SK-N-SH (cell line): Measurements from ENCODE around the gene DCBLD1. TPM values are rescaled to one million over a fixed set of nuclear protein-coding genes. Genes with fewer than 3 reads are reported as not detected.

ENCODE experiments used
- CTCF ChIA-PET: fragments of 300-600, 350-600 bp; formaldehyde crosslinking; extraction: SDS; loops from one replicate; lab custom pipeline; 2021; lab: Yijun Ruan, JAX
- POLR2A ChIA-PET: fragments of 350-600 bp; sonication (Branson Sonifier 250); formaldehyde crosslinking; extraction: SDS; loops from one replicate; lab custom pipeline; 2020; ENCODE audit warnings: antibody characterized with exemption, inconsistent platforms; lab: Yijun Ruan, JAX
- DNase-seq: peaks from one replicate; pipeline ENCODE4 v3.0.0; 2012
- H2AFZ ChIP-seq: fragments of 200-600 bp; sonication (generic); 2 replicates; pipeline ENCODE4 v1.8.1; 2016; ENCODE audit warnings: antibody characterized with exemption, mild to moderate bottlenecking, low read depth
- H3F3A ChIP-seq: fragments of 200-600 bp; sonication (generic); replicated peaks from 2 replicates; pipeline ENCODE3; 2016; ENCODE audit warnings: antibody characterized with exemption, mild to moderate bottlenecking; ENCODE audit not compliant: insufficient read depth
- H3K27ac ChIP-seq, 2 experiments: fragments of 200-500 bp in 1 of 2; fragments of 200-600 bp in 1 of 2; sonication (Bioruptor generic) in 1 of 2; sonication (generic), shearing (Covaris generic) in 1 of 2; 2 replicates each; pipeline versions ENCODE4 v1.5.1 to v1.6.1; 2014 to 2016; ENCODE audit warnings: low read depth in 2 of 2, inconsistent platforms in 1 of 2, low read length in 1 of 2, mild to moderate bottlenecking in 1 of 2, mixed read lengths in 1 of 2
- H3K27me3 ChIP-seq: fragments of 200-600 bp; sonication (generic), shearing (Covaris generic); 2 replicates; pipeline ENCODE4 v1.6.1; 2016; ENCODE audit warnings: mixed run types; ENCODE audit not compliant: insufficient read depth
- H3K36me3 ChIP-seq, 2 experiments: fragments of 200-500 bp in 1 of 2; fragments of 200-600 bp in 1 of 2; sonication (Bioruptor generic) in 1 of 2; sonication (generic) in 1 of 2; replicated peaks in 1 of 2; 2 replicates each; pipeline versions ENCODE3 to v1.5.1; 2014 to 2016; ENCODE audit warnings: low read length in 1 of 2, mild to moderate bottlenecking in 1 of 2; ENCODE audit not compliant: insufficient read depth in 2 of 2, control insufficient read depth in 1 of 2
- H3K4me1 ChIP-seq, 2 experiments: fragments of 200-500 bp in 1 of 2; fragments of 200-600 bp in 1 of 2; sonication (Bioruptor generic) in 1 of 2; sonication (generic), shearing (Covaris generic) in 1 of 2; 2 replicates each; pipeline versions ENCODE4 v1.5.1 to v1.6.1; 2014 to 2016; ENCODE audit warnings: low read depth in 1 of 2, low read length in 1 of 2, mixed run types in 1 of 2; ENCODE audit not compliant: insufficient read depth in 2 of 2, control insufficient read depth in 1 of 2
- H3K4me2 ChIP-seq: fragments of 200-600 bp; sonication (generic), shearing (Covaris generic); 2 replicates; pipeline ENCODE4 v1.6.1; 2017; ENCODE audit warnings: mixed run types
- H3K4me3 ChIP-seq, 2 experiments: fragments of 200-500 bp in 1 of 2; fragments of 200-600 bp in 1 of 2; sonication (Bioruptor generic) in 1 of 2; sonication (generic), shearing (Covaris generic) in 1 of 2; 2 replicates each; pipeline versions ENCODE4 v1.5.1 to v1.8.1; 2014 to 2016; ENCODE audit warnings: low read depth in 2 of 2, inconsistent platforms in 1 of 2, low read length in 1 of 2, mild to moderate bottlenecking in 1 of 2, mixed read lengths in 1 of 2, moderate library complexity in 1 of 2
- H3K79me2 ChIP-seq: fragments of 200-600 bp; sonication (generic); 2 replicates; pipeline ENCODE4 v1.8.1; 2017; ENCODE audit warnings: mild to moderate bottlenecking; ENCODE audit not compliant: insufficient read depth
- H3K9ac ChIP-seq: fragments of 200-600 bp; sonication (generic); 2 replicates; pipeline ENCODE4 v1.6.1; 2017; ENCODE audit warnings: mixed run types
- H3K9me2 ChIP-seq: fragments of 200-600 bp; sonication (generic); 2 replicates; pipeline ENCODE4 v1.6.1; 2017; ENCODE audit warnings: mixed run types
- H3K9me3 ChIP-seq: fragments of 200-600 bp; sonication (generic); 2 replicates; pipeline ENCODE4 v1.6.1; 2017; ENCODE audit warnings: mixed run types, mild to moderate bottlenecking, moderate library complexity
- H4K20me1 ChIP-seq: fragments of 200-600 bp; sonication (generic); 2 replicates; pipeline ENCODE4 v1.6.1; 2017; ENCODE audit warnings: mild to moderate bottlenecking, mixed run types; ENCODE audit not compliant: insufficient read depth
- GATA2 ChIP-seq: sonication (generic); formaldehyde crosslinking; IDR thresholded peaks from 2 replicates; pipeline ENCODE4 v1.5.0; 2020; ENCODE audit warnings: mild to moderate bottlenecking, missing genetic modification reagents
- MAX ChIP-seq: IDR thresholded peaks from 2 replicates; pipeline ENCODE4 v1.4.0; 2012; ENCODE audit warnings: low read depth
- NRF1 ChIP-seq: IDR thresholded peaks from 2 replicates; pipeline ENCODE4 v1.6.1; 2012; ENCODE audit warnings: low read depth, mild to moderate bottlenecking, low read length
- RAD21 ChIP-seq: IDR thresholded peaks from 2 replicates; pipeline ENCODE4 v1.6.1; 2012; ENCODE audit warnings: mild to moderate bottlenecking, low read length
- REST ChIP-seq: IDR thresholded peaks from 2 replicates; pipeline ENCODE4 v1.6.1; 2012; ENCODE audit warnings: mild to moderate bottlenecking, low read depth, low read length, moderate library complexity
- WGBS: methylation state at CpG from one replicate; pipeline ENCODE4 v1.1.6; 2017; ENCODE audit warnings: low lambda C conversion rate; 5-methylcytosine and 5-hydroxymethylcytosine counted together
- polyA plus RNA-seq, 3 experiments: library from polyadenylated mRNA; depleted of rRNA; stranded (reverse); fragments of >200 nt; gene quantifications; 2 replicates each; pipeline ENCODE4 v1.2.3, GENCODE V29; 2012
- TF ChIP-seq, protein P1 (sequence below): IDR thresholded peaks from 2 replicates; pipeline ENCODE4 v1.4.0; 2012; ENCODE audit warnings: low read depth, borderline replicate concordance
- TF ChIP-seq, protein P2 (sequence below): fragments of 150-350 bp; IDR thresholded peaks from 2 replicates; pipeline ENCODE4 v1.6.1; 2017; ENCODE audit warnings: antibody characterized with exemption, low read length, low read depth, borderline replicate concordance

DCBLD1 gene
- polyA plus RNA-seq, 1 of the 3 experiments (the other 2 are of a cell fraction) = 82.2 TPM

DNA sequence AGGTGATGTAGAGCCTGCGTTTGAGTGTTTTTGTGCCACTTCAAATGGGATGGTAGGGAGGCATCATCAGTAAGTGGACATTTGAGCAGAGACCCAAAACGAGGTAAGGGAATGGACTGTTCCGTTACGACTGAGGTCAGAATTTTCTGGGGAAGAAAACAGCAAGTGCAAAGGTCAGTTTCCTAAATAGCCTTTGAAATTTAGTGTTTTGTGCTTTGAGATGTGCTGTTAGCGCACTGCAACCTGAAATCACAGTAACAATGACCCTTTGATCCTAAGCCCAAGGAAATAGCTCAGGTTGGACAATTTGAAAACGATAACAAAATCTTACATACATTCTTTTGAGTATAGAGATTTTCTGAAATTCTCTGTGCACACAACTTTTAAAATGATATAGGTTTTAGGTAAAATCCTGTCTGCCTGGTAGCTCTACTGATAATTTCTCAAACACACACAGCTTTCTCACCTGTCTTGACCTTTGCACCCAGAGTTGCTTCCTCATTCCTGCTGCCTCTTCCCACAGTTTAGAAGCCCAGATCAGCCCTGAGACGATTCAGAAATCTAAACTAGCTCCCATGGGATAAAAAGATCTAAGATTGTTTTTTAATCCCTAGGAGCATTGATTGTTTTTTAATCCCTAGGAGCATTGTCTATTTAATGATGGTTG lies 22.1 kb downstream of the DCBLD1 start:
- no peaks in the 10 kb centered on the region for H3K27me3 ChIP-seq
- DNase-seq = no peak
- no peaks in the 10 kb centered on the region for H3K9me2 ChIP-seq
- no peak overlapping the region for H3K4me3 ChIP-seq
- H3K4me1 ChIP-seq = peaks cover 0 to 14% of the 10 kb centered on the region in 2 experiments; a peak in 3 of 4 replicates
- peaks cover 96% of the 10 kb centered on the region for H3K79me2 ChIP-seq
- WGBS = 66% methylated on average over 7 of the region's 7 CpGs
- ChIA-PET POLR2A (no interaction called here), CTCF (no interaction called here)
- H3K36me3 ChIP-seq = peaks cover 16 to 60% of the 10 kb centered on the region in 2 experiments
- TF ChIP-seq, protein P1, sequence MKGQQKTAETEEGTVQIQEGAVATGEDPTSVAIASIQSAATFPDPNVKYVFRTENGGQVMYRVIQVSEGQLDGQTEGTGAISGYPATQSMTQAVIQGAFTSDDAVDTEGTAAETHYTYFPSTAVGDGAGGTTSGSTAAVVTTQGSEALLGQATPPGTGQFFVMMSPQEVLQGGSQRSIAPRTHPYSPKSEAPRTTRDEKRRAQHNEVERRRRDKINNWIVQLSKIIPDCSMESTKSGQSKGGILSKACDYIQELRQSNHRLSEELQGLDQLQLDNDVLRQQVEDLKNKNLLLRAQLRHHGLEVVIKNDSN = no peak
- TF ChIP-seq REST (no peak), NRF1 (no peak), MAX (no peak), RAD21 (no peak), GATA2 (no peak)
- TF ChIP-seq, all 33 proteins: peak for 0
- H3K9ac ChIP-seq = no peak overlapping the region
- H3K9me3 ChIP-seq = no peaks in the 10 kb centered on the region
- H3F3A ChIP-seq = peaks cover 16% of the 10 kb centered on the region
- peak overlapping the region in 1 of 2 experiments; percentile 56; a peak in 3 of 4 replicates for H3K27ac ChIP-seq
- no peak overlapping the region for H3K4me2 ChIP-seq
- no peak overlapping the region for H2AFZ ChIP-seq
- H4K20me1 ChIP-seq = no peaks in the 10 kb centered on the region

DNA sequence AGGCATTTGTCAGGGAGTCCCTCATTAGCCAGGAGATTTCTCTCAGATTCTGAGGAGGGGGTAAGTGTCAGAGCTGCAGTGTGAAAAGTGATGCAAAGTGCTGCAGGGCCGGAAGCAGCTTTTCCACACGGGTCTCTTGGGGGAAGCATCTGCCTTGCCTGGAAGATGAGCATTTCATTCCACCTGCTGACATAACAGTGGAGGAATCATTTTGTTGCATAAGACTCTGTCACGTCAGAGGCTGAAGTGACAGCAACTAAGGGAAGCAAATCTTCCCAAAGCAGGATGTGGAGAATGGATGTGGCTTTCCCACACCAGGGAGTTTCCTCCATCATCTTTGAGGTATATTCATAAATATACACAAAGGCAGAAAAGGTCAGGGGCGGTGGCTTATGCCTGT lies 22.8 kb downstream of the DCBLD1 start:
- Histone ChIP-seq H2AFZ (no peak overlapping the region), H3K4me3 (no peak overlapping the region), H3K9ac (no peak overlapping the region), H3K9me3 (no peaks in the 10 kb centered on the region), H3K79me2 (peaks cover 96% of the 10 kb centered on the region), H3K27ac (peak overlapping the region; percentile 41 to 56; a peak in 3 of 4 replicates), H3K4me1 (peaks cover 0 to 15% of the 10 kb centered on the region in 2 experiments; a peak in 3 of 4 replicates), H3K27me3 (no peaks in the 10 kb centered on the region), H4K20me1 (no peaks in the 10 kb centered on the region), H3K4me2 (no peak overlapping the region), H3K36me3 (peaks cover 16 to 58% of the 10 kb centered on the region in 2 experiments), H3K9me2 (no peaks in the 10 kb centered on the region), H3F3A (peaks cover 17% of the 10 kb centered on the region)
- DNase-seq = no peak
- CTCF ChIA-PET = no interaction called here
- POLR2A ChIA-PET = no interaction called here
- WGBS = 52% methylated on average over 4 of the region's 4 CpGs
- TF ChIP-seq, protein P2, sequence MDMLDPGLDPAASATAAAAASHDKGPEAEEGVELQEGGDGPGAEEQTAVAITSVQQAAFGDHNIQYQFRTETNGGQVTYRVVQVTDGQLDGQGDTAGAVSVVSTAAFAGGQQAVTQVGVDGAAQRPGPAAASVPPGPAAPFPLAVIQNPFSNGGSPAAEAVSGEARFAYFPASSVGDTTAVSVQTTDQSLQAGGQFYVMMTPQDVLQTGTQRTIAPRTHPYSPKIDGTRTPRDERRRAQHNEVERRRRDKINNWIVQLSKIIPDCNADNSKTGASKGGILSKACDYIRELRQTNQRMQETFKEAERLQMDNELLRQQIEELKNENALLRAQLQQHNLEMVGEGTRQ = no peak
